ENCODE measurements around the gene BICC1. TPM values are rescaled to one million over a fixed set of nuclear protein-coding genes. Genes with fewer than 3 reads are reported as not detected.

BICC1 gene
- total RNA-seq, 1 donor from 2014 or later: 9.3 TPM

GRCh38 chr10:58556516-58557165, 44.0 kb downstream of the BICC1 start:
- Histone ChIP-seq H3K9me3 (peaks cover 7 to 51% of the 10 kb centered on the region in 2 donors), H3K36me3 (no peaks in the 10 kb centered on the region), H3K27me3 (no peaks in the 10 kb centered on the region), H3K4me1 (no peaks in the 10 kb centered on the region), H3K27ac (no peak overlapping the region), H3K4me3 (no peak overlapping the region)
- TF ChIP-seq, protein P1, sequence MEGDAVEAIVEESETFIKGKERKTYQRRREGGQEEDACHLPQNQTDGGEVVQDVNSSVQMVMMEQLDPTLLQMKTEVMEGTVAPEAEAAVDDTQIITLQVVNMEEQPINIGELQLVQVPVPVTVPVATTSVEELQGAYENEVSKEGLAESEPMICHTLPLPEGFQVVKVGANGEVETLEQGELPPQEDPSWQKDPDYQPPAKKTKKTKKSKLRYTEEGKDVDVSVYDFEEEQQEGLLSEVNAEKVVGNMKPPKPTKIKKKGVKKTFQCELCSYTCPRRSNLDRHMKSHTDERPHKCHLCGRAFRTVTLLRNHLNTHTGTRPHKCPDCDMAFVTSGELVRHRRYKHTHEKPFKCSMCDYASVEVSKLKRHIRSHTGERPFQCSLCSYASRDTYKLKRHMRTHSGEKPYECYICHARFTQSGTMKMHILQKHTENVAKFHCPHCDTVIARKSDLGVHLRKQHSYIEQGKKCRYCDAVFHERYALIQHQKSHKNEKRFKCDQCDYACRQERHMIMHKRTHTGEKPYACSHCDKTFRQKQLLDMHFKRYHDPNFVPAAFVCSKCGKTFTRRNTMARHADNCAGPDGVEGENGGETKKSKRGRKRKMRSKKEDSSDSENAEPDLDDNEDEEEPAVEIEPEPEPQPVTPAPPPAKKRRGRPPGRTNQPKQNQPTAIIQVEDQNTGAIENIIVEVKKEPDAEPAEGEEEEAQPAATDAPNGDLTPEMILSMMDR (IDR thresholded peaks at IDR 0.05): no peak
- no peak for DNase-seq (ENCODE audit: low spot score in 2 of 2)
- intact Hi-C loops (cut with DNase I): no loop called here

DNA sequence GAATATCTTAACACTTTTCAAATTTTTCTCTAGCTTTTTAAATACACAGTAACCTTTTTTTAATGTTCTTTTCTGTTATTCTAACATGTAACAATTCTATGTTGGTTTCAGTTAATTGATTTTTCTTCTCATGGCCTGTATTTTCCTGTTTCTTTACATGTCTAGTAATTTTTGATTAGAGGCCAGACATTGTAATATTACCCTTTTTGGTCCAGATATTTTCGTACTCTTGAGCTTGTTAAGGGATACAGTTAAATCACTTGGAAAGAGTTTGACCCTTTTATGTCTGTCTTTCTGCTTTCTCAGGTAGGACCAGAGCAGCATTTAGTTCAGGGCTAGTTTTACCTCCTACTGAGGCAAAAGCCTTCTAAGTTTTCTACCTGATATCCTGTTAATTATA, 45.0 kb downstream of the BICC1 start:
- TF ChIP-seq, protein P1 (IDR thresholded peaks at IDR 0.05): no peak
- Histone ChIP-seq H3K4me3 (no peak overlapping the region), H3K36me3 (no peaks in the 10 kb centered on the region), H3K9me3 (peaks cover 7 to 62% of the 10 kb centered on the region in 2 donors), H3K27ac (no peak overlapping the region), H3K4me1 (no peaks in the 10 kb centered on the region), H3K27me3 (no peaks in the 10 kb centered on the region)
- DNase-seq (ENCODE audit: low spot score in 2 of 2): no peak
- intact Hi-C loops (cut with DNase I): no loop called here

DNA sequence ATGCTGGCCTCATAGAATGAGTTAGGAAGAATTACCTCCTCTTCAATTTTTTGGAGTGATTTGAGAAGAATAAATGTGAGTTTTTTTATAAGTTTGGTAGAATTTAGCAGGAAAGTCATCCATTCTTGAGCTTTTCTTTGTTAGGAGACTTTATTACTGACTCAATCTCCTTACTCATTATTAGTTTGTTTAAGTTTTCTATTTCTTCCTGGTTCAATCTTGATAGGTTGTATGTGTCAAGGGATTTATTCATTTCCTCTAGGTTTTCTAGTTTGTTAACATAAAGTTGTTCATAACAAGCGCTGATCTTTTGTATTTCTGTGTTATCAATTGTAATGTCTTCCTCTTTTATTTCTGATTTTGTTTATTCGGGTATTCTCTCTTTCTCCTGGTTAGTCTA, 47.4 kb downstream of the BICC1 start:
- TF ChIP-seq, protein P1 (IDR thresholded peaks at IDR 0.05): no peak
- H3K4me1 ChIP-seq: no peaks in the 10 kb centered on the region
- intact Hi-C loops (cut with DNase I): no loop called here
- H3K36me3 ChIP-seq: no peaks in the 10 kb centered on the region
- H3K27me3 ChIP-seq: no peaks in the 10 kb centered on the region
- no peak for DNase-seq (ENCODE audit: low spot score in 2 of 2)
- no peak overlapping the region for H3K27ac ChIP-seq
- H3K9me3 ChIP-seq: peaks cover 7 to 67% of the 10 kb centered on the region in 2 donors
- H3K4me3 ChIP-seq: no peak overlapping the region

DNA sequence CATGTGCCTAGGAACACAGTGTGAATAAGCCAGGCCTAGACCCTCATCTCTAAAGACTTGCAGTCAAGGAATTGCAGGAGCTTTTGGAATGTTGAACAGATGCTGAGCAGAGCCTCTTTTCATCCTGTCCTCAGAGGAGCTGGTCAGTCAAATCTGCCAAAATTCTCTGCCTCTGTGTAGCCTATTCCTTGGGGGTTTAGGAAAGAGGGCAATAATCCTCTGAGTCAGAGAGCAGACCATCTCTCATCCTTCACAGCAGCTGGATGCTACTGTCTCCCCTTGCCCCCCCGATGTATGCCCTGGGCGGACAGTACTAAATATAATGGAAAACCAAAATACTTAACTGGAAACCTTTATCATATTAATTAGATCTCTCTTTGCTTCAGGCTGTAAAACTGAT, 52.6 kb downstream of the BICC1 start:
- Histone ChIP-seq H3K4me3 (no peak overlapping the region), H3K9me3 (peaks cover 0 to 28% of the 10 kb centered on the region in 2 donors), H3K27ac (no peak overlapping the region), H3K36me3 (no peaks in the 10 kb centered on the region), H3K27me3 (no peaks in the 10 kb centered on the region), H3K4me1 (peaks cover 0 to 4% of the 10 kb centered on the region in 2 donors)
- TF ChIP-seq, protein P1 (IDR thresholded peaks at IDR 0.05): no peak
- no peak for DNase-seq (ENCODE audit: low spot score in 2 of 2)
- intact Hi-C loops (cut with DNase I): no loop called here

DNA sequence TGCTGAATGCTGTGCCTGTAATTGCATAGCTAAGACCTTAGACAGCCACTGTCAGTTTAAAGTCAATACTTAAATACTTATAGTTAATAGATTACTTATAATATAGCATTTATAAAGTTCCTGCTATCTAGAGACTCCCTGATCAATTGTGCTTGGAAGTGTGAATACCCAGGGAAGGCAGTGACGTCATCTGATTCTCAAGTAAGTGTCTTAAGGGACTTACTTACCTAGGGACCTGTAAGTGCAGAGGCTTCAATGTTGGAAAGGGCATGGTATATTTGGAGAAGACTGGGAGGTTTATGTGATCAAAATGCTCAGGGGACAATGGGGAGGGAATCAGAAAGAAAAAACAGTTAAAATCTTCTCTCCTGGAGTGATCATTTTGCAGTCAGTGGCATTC, 55.0 kb downstream of the BICC1 start:
- TF ChIP-seq, protein P1 (IDR thresholded peaks at IDR 0.05): no peak
- Histone ChIP-seq H3K9me3 (peaks cover 0 to 6% of the 10 kb centered on the region in 2 donors), H3K27ac (no peak overlapping the region), H3K4me3 (no peak overlapping the region), H3K4me1 (peaks cover 0 to 4% of the 10 kb centered on the region in 2 donors), H3K36me3 (no peaks in the 10 kb centered on the region), H3K27me3 (no peaks in the 10 kb centered on the region)
- intact Hi-C loops (cut with DNase I): no loop called here
- no peak for DNase-seq (ENCODE audit: low spot score in 2 of 2)

All from ascending aorta (tissue), 2 donors.